K562 (cell line): Measurements from ENCODE around the gene PLEKHM1. TPM values are rescaled to one million over a fixed set of nuclear protein-coding genes. Genes with fewer than 3 reads are reported as not detected.
"Not testable (repeated sequence)": the region's sequence is repeated elsewhere in the genome, so short reads cannot be mapped to it uniquely, and the experiment has no call there.

ENCODE experiments used
- ATAC-seq: fragments of 200-7000 bp; cut with Tn5 transposase; 3 replicates; pipeline ENCODE4 v1.9.1; 2020; ENCODE audit warnings: moderate library complexity
- Bru-seq: library from RNA; stranded (reverse); fragments of 400-500 nt; gene quantifications from one replicate; lab custom pipeline; 2021; lab: Mats Ljungman, UMichigan
- BruChase-seq, 2 experiments: library from RNA; stranded (reverse); fragments of 400-500 nt; gene quantifications; one replicate each; lab custom pipeline; 2021; lab: Mats Ljungman, UMichigan
- BruUV-seq: library from RNA; stranded (reverse); fragments of 400-500 nt; replicated peaks from 2 replicates; lab custom pipeline; 2021; lab: Mats Ljungman, UMichigan
- CTCF ChIA-PET: fragments of 300-600 bp; formaldehyde crosslinking; extraction: SDS; loops from one replicate; lab custom pipeline; 2021; ENCODE audit warnings: low intra/inter-chr PET ratio; lab: Yijun Ruan, JAX
- POLR2A ChIA-PET: fragments of 300-600, 350-650 bp; sonication (Branson Sonifier 250); formaldehyde crosslinking; extraction: SDS; loops from one replicate; lab custom pipeline; 2021; ENCODE audit warnings: antibody characterized with exemption, inconsistent platforms; lab: Yijun Ruan, JAX
- DNase-seq, 4 experiments: peaks; one replicate each; pipeline versions ENCODE4 v3.0.0 to v3.0.0-alpha.2; 2011 to 2018; ENCODE audit warnings: low spot score in 3 of 4, mixed read lengths in 3 of 4; ENCODE audit errors: extremely low read depth in 1 of 4
- FAIRE-seq: peaks from 2 replicates; lab custom pipeline; 2011; peaks lifted over from hg19 to GRCh38; lab: Jason Lieb, UNC
- H2AFZ ChIP-seq: 2 replicates; pipeline ENCODE4 v1.6.0; 2011; ENCODE audit warnings: low read depth, low read length, control low read depth, inconsistent platforms
- H3K27ac ChIP-seq: fragments of 200-600 bp; 3 replicates; pipeline ENCODE4 v1.8.0; 2011; ENCODE audit warnings: low read depth, mild to moderate bottlenecking, control low read depth, inconsistent platforms, low read length, moderate library complexity, mixed read lengths; ENCODE audit errors: extremely low read depth
- H3K27me3 ChIP-seq, 2 experiments: fragments of 300-600 bp in 1 of 2; 2 replicates in 1 of 2; 3 replicates in 1 of 2; pipeline versions ENCODE4 v1.6.0 to v1.8.0; 2011; ENCODE audit warnings: inconsistent platforms in 2 of 2, low read length in 2 of 2, mild to moderate bottlenecking in 1 of 2, mixed read lengths in 1 of 2, moderate library complexity in 1 of 2; ENCODE audit not compliant: control insufficient read depth in 2 of 2, insufficient read depth in 2 of 2
- H3K36me3 ChIP-seq: fragments of 300-600 bp; 3 replicates; pipeline ENCODE4 v1.8.0; 2011; ENCODE audit warnings: mild to moderate bottlenecking, low read length, inconsistent platforms; ENCODE audit not compliant: control insufficient read depth, insufficient read depth
- H3K4me1 ChIP-seq, 2 experiments: fragments of 200-600 bp in 1 of 2; replicated peaks in 1 of 2; 2 replicates in 1 of 2; 3 replicates in 1 of 2; pipeline versions ENCODE4 v1.5.1 to v1.8.0; 2011; ENCODE audit warnings: inconsistent platforms in 2 of 2, low read length in 2 of 2, mild to moderate bottlenecking in 1 of 2, mixed read lengths in 1 of 2, moderate library complexity in 1 of 2; ENCODE audit not compliant: control insufficient read depth in 2 of 2, insufficient read depth in 2 of 2
- H3K4me2 ChIP-seq: 2 replicates; pipeline ENCODE4 v1.6.1; 2011; ENCODE audit warnings: low read length, control low read depth, inconsistent platforms, mixed read lengths; ENCODE audit not compliant: insufficient read depth
- H3K4me3 ChIP-seq: fragments of 200-600 bp; sonication (generic), shearing (Covaris generic); 2 replicates; pipeline ENCODE4 v1.5.1; 2016; ENCODE audit warnings: control low read depth, inconsistent platforms
- H3K79me2 ChIP-seq: fragments of 200-600 bp; 3 replicates; pipeline ENCODE4 v1.8.0; 2011; ENCODE audit warnings: low read length, inconsistent platforms; ENCODE audit not compliant: control insufficient read depth, insufficient read depth
- H3K9ac ChIP-seq, 2 experiments: 2 replicates each; pipeline versions ENCODE4 v1.6.0 to v1.6.1; 2011; ENCODE audit warnings: low read depth in 2 of 2, low read length in 2 of 2, control low read depth in 1 of 2, inconsistent platforms in 1 of 2, mild to moderate bottlenecking in 1 of 2, mixed read lengths in 1 of 2; ENCODE audit not compliant: insufficient read depth in 1 of 2
- H3K9me1 ChIP-seq: one replicate; pipeline ENCODE4 v1.6.0; 2011; ENCODE audit warnings: inconsistent platforms, mild to moderate bottlenecking, low read length, moderate library complexity; ENCODE audit not compliant: control insufficient read depth, insufficient read depth
- H3K9me3 ChIP-seq: replicated peaks from 2 replicates; pipeline ENCODE4 v1.5.1; 2011; ENCODE audit warnings: low read depth, low read length, inconsistent platforms; ENCODE audit not compliant: control insufficient read depth, insufficient read depth
- H4K20me1 ChIP-seq: replicated peaks from 2 replicates; pipeline ENCODE4 v1.6.1; 2011; ENCODE audit warnings: low read length, inconsistent platforms, mixed read lengths; ENCODE audit not compliant: control insufficient read depth, insufficient read depth
- CREM ChIP-seq: IDR thresholded peaks from 2 replicates; pipeline ENCODE4 v1.6.1; 2014; ENCODE audit warnings: antibody characterized with exemption, low read depth
- MEIS2 ChIP-seq: fragments of 450-650 bp; IDR thresholded peaks from 2 replicates; pipeline ENCODE4 v1.6.1; 2014; ENCODE audit warnings: mild to moderate bottlenecking; ENCODE audit not compliant: partially characterized antibody
- NR2C2 ChIP-seq, 2 experiments: fragments of 200-800 bp in 1 of 2; sonication (Bioruptor generic) in 1 of 2; sonication (generic) in 1 of 2; formaldehyde crosslinking in 1 of 2; IDR thresholded peaks; 2 replicates each; pipeline versions ENCODE4 v1.6.1 to v1.8.0; 2016 to 2022; ENCODE audit warnings: mild to moderate bottlenecking in 1 of 2, missing compliant biosample characterization in 1 of 2, missing genetic modification characterization in 1 of 2, missing genetic modification reagents in 1 of 2
- SP1 ChIP-seq: sonication (generic); formaldehyde crosslinking; IDR thresholded peaks from 2 replicates; pipeline ENCODE4 v1.8.1; 2022; ENCODE audit warnings: mild to moderate bottlenecking, missing genetic modification reagents
- YY1 ChIP-seq, 3 experiments: IDR thresholded peaks; 2 replicates each; pipeline ENCODE4 v1.6.1; 2011; ENCODE audit warnings: low read length in 2 of 3, mild to moderate bottlenecking in 2 of 3, moderate library complexity in 2 of 3, borderline replicate concordance in 1 of 3, control low read depth in 1 of 3, low read depth in 1 of 3; ENCODE audit not compliant: insufficient read depth in 3 of 3, insufficient replicate concordance in 2 of 3, control insufficient read depth in 1 of 3, insufficient read length in 1 of 3; ENCODE audit errors: extremely low read depth in 1 of 3
- WGBS: fragments of 100-300 bp; shearing (Covaris generic); methylation state at CpG from one replicate; pipeline ENCODE4 v1.1.6; 2016; ENCODE audit warnings: low coverage, mixed read lengths; ENCODE audit not compliant: insufficient coverage; ENCODE audit errors: missing lambda C conversion rate; 5-methylcytosine and 5-hydroxymethylcytosine counted together
- in situ Hi-C: fragments of 300-500 bp; cut with MboI; formaldehyde crosslinking; loops from 4 replicates; pipeline ENCODE4 v1.15.0; 2018; ENCODE audit warnings: inconsistent platforms, mixed read lengths
- intact Hi-C: fragments of 100-400 bp; cut with micrococcal nuclease; formaldehyde crosslinking; loops from 2 replicates; pipeline ENCODE4 v1.14.2; 2022
- long read RNA-seq, 3 experiments: library from polyadenylated mRNA in 2 of 3; library from RNA in 1 of 3; unstranded in 2 of 3; stranded (forward) in 1 of 3; transcript quantifications; one replicate each; pipeline ENCODE4 v2.0.0, GENCODE V29; 2019 to 2022
- polyA minus RNA-seq, 3 experiments: library from RNA; depleted of rRNA, polyadenylated mRNA; stranded (reverse); fragments of >200 nt; gene quantifications; 2 replicates each; pipeline ENCODE4 v1.2.3, GENCODE V29; 2011
- polyA plus RNA-seq, 8 experiments: library from polyadenylated mRNA; depleted of rRNA in 4 of 8; stranded (reverse) in 5 of 8; unstranded in 3 of 8; fragments of >200 nt; fragmentation: Nextera tagmentation in 2 of 8; fragmentation: Illumina TruSeq in 1 of 8; extraction: Ambion mirVana in 2 of 8; extraction: Trizol in 1 of 8; gene quantifications; 2 replicates each; pipeline versions ENCODE4 v1.2.1 to v1.2.3, GENCODE V29; 2011 to 2014; ENCODE audit warnings: inconsistent platforms in 1 of 8, missing spikeins in 1 of 8
- total RNA-seq, 7 experiments: library from RNA; depleted of rRNA in 6 of 7; stranded (reverse); fragments of >200 nt in 6 of 7; fragmentation: Illumina TruSeq in 2 of 7; extraction: Trizol in 2 of 7; gene quantifications; 2 replicates each; pipeline versions ENCODE4 v1.2.1 to v1.2.3, GENCODE V29; 2011 to 2021; ENCODE audit warnings: low replicate concordance in 1 of 7
- TF ChIP-seq, protein P1 (sequence below), 3 experiments: fragments of 200-800 bp in 1 of 3; fragments of 250-450 bp in 1 of 3; fragments of 450-650 bp in 1 of 3; sonication (Bioruptor Pico) in 1 of 3; sonication (Bioruptor generic) in 1 of 3; formaldehyde crosslinking in 1 of 3; IDR thresholded peaks; 2 replicates each; pipeline versions ENCODE4 v1.6.1 to v1.8.0; 2016 to 2022; ENCODE audit warnings: mild to moderate bottlenecking in 2 of 3, missing genetic modification characterization in 2 of 3, missing compliant biosample characterization in 1 of 3, moderate library complexity in 1 of 3
- TF ChIP-seq, protein P2 (sequence below), 2 experiments: fragments of 450-650 bp; conservative IDR thresholded peaks; 2 replicates each; pipeline ENCODE4 v1.6.1; 2017; ENCODE audit warnings: mild to moderate bottlenecking in 2 of 2, moderate library complexity in 2 of 2

Gene PLEKHM1
- total RNA-seq (2011; cell fraction: chromatin; rRNA removed; ENCODE audit: low replicate concordance), result 46.6 and 80.6 TPM in 2 replicates
- 31.8 and 34.4 TPM in 2 replicates for total RNA-seq (2011; cell fraction: nucleolus; rRNA removed)
- total RNA-seq (2011; cell fraction: nucleoplasm; rRNA removed), result 47.3 and 54.0 TPM in 2 replicates
- total RNA-seq (2014; rRNA removed) (5.4 and 6.2 TPM in 2 replicates), total RNA-seq (2014; rRNA removed; fragmentation: Illumina TruSeq; extraction: Trizol) (4.0 and 4.8 TPM in 2 replicates), total RNA-seq (2015; rRNA removed; fragmentation: Illumina TruSeq; extraction: Trizol) (5.8 and 6.0 TPM in 2 replicates), total RNA-seq (2021) (16.8 and 23.3 TPM in 2 replicates), polyA plus RNA-seq (2011; rRNA removed) (8.4 and 10.7 TPM in 2 replicates), polyA plus RNA-seq (2014; fragmentation: Illumina TruSeq; extraction: Trizol) (9.0 and 10.8 TPM in 2 replicates), polyA plus RNA-seq (2014; fragmentation: Nextera tagmentation; extraction: Ambion mirVana) (under 1 TPM; 0.13 to 0.37 TPM), polyA plus RNA-seq (2014; rRNA removed) (5.7 and 12.4 TPM in 2 replicates), polyA minus RNA-seq (2011; rRNA and poly(A)+ RNA removed) (22.7 and 26.7 TPM in 2 replicates), Bru-seq, nascent RNA (percentile 59 among the genes with signal in this experiment), BruChase-seq, experiment 1, labeled RNA remaining after a 2-hour chase (percentile 60 among the genes with signal in this experiment), BruChase-seq, experiment 2, labeled RNA remaining after a 6-hour chase (percentile 58 among the genes with signal in this experiment)
- 5.5 and 11.7 TPM in 2 replicates for polyA plus RNA-seq (2011; cell fraction: cytosol; rRNA removed)
- 13.9 and 31.7 TPM in 2 replicates for polyA plus RNA-seq (2011; cell fraction: nucleus; rRNA removed)
- 11.9 and 27.8 TPM in 2 replicates for polyA plus RNA-seq (2012)
- polyA minus RNA-seq (2011; cell fraction: cytosol; rRNA and poly(A)+ RNA removed), result 22.3 and 23.7 TPM in 2 replicates
- 12.0 and 19.0 TPM in 2 replicates for polyA minus RNA-seq (2011; cell fraction: nucleus; rRNA and poly(A)+ RNA removed)
- long read RNA-seq, experiment 1, full-length matches to known transcripts, result 1 of 34 reads
- long read RNA-seq, experiment 1, partial matches to known transcripts, result 18 of 34 reads
- long read RNA-seq, experiment 1, other reads (novel, unspliced or antisense), result 15 of 34 reads
- long read RNA-seq, experiment 2, full-length matches to known transcripts, result 5 of 14 reads
- long read RNA-seq, experiment 2, partial matches to known transcripts, result 1 of 14 reads
- long read RNA-seq, experiment 2, other reads (novel, unspliced or antisense), result 8 of 14 reads
- long read RNA-seq, experiment 3, partial matches to known transcripts, result 0 of 1 reads
- long read RNA-seq, experiment 3, other reads (novel, unspliced or antisense), result 1 of 1 reads

DNA sequence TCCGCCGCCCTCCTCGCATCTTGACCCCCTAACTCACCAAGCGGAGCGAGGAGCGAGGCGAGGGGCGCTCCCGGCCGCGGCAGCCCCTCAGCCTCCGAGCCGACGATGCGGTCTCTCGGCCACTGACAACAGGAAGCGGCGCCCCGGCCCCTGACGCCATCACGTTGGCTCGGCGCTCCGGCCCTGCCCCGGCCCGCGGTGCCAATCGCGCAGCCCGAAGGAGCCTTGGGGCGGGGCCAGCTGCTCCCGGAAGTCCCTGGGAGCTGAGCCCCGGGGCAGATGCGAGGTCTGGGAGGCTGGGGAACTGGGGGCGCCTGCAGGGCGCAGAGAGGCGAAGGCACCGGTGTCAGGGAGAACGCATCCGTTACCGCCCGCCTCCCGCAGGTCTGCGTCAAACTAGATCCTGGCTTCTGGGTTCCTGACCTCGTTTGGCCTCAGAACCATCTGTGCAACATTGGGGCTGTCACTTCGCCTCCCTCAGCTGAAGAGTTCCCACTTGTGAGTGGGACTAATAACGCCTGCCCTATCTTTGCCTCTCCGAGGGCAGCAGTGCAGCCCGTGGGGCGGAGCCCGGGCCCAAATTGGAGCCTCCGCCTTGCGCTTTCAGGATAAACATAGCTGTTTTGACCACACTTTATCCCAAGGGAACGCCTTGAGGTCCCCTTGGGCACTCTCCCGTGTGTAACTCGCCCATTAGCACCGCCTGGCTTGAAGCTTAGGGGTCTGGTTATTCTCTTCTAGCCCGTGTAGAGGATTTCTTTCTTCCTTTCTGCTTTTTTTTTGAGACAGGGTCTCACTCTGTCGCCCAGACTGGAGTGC lies at the start of gene PLEKHM1:
PLEKHM1 (minus strand) TSS at position 107 of the 819 bp plus-strand sequence. CDS start 8,237 bp downstream, outside the sequence.
- H3K36me3 ChIP-seq; H4K20me1 ChIP-seq; H3K27me3 ChIP-seq; CTCF ChIA-PET; H3K4me1 ChIP-seq; H3K9me3 ChIP-seq; H3K79me2 ChIP-seq; intact Hi-C loops; in situ Hi-C loops; H3K9me1 ChIP-seq; TF ChIP-seq NR2C2 (CRISPR knock-in tag; IDR thresholded peaks at IDR 0.05): not testable (repeated sequence)
- ATAC-seq (peak; percentile 98), FAIRE-seq (peak; percentile 56), DNase-seq (peak; percentile 61 to 86 (median 70))
- Histone ChIP-seq H3K4me2 (peak within 1 kb of the TSS; percentile 76), H3K4me3 (peak within 1 kb of the TSS; percentile 62), H3K9ac (peak within 1 kb of the TSS; percentile 68 to 90), H3K27ac (peak within 1 kb of the TSS; percentile 76), H2AFZ (peak within 1 kb of the TSS; percentile 82)
- WGBS, result 1% methylated on average over 35 of the region's 59 CpGs
- BruUV-seq, result TSS peak; percentile 93
- POLR2A ChIA-PET, result interaction anchor here (0.6 kb wide), 1 partner anchor 405 kb away, joined by 3 read pairs; no protein-coding TSS in a partner anchor
- peak; percentile 81 for TF ChIP-seq CREM
- TF ChIP-seq, protein P1, sequence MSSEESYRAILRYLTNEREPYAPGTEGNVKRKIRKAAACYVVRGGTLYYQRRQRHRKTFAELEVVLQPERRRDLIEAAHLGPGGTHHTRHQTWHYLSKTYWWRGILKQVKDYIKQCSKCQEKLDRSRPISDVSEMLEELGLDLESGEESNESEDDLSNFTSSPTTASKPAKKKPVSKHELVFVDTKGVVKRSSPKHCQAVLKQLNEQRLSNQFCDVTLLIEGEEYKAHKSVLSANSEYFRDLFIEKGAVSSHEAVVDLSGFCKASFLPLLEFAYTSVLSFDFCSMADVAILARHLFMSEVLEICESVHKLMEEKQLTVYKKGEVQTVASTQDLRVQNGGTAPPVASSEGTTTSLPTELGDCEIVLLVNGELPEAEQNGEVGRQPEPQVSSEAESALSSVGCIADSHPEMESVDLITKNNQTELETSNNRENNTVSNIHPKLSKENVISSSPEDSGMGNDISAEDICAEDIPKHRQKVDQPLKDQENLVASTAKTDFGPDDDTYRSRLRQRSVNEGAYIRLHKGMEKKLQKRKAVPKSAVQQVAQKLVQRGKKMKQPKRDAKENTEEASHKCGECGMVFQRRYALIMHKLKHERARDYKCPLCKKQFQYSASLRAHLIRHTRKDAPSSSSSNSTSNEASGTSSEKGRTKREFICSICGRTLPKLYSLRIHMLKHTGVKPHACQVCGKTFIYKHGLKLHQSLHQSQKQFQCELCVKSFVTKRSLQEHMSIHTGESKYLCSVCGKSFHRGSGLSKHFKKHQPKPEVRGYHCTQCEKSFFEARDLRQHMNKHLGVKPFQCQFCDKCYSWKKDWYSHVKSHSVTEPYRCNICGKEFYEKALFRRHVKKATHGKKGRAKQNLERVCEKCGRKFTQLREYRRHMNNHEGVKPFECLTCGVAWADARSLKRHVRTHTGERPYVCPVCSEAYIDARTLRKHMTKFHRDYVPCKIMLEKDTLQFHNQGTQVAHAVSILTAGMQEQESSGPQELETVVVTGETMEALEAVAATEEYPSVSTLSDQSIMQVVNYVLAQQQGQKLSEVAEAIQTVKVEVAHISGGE (CRISPR knock-in tag; IDR thresholded peaks at IDR 0.05), result peak in 1 of 3 experiments; percentile 71; a peak in 2 of 6 replicates
- peak; percentile 38; the same call in 1 of the 2 replicates for TF ChIP-seq NR2C2 (tag; IDR thresholded peaks at IDR 0.05)
- TF ChIP-seq, protein P2, sequence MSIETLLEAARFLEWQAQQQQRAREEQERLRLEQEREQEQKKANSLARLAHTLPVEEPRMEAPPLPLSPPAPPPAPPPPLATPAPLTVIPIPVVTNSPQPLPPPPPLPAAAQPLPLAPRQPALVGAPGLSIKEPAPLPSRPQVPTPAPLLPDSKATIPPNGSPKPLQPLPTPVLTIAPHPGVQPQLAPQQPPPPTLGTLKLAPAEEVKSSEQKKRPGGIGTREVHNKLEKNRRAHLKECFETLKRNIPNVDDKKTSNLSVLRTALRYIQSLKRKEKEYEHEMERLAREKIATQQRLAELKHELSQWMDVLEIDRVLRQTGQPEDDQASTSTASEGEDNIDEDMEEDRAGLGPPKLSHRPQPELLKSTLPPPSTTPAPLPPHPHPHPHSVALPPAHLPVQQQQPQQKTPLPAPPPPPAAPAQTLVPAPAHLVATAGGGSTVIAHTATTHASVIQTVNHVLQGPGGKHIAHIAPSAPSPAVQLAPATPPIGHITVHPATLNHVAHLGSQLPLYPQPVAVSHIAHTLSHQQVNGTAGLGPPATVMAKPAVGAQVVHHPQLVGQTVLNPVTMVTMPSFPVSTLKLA (conservative IDR thresholded peaks at IDR 0.05), result peak in 1 of 2 experiments; percentile 57; a peak in 2 of 4 replicates
- peak; percentile 18 for TF ChIP-seq MEIS2
- peak in 2 of 3 experiments; percentile 56 to 73 for TF ChIP-seq YY1 (IDR thresholded peaks at IDR 0.05; ENCODE audit: borderline replicate concordance in 1 of 3, control insufficient read depth in 1 of 3, extremely low read depth in 1 of 3, insufficient read depth in 3 of 3, insufficient read length in 1 of 3, insufficient replicate concordance in 2 of 3, low read depth in 1 of 3, low read length in 2 of 3)
- TF ChIP-seq SP1 (CRISPR knock-in tag), result peak; percentile 45; the same call in 1 of the 2 replicates
